DND-41 (cell line): ENCODE measurements around the gene PYURF.

Experiments used
- ATAC-seq: fragments of 200-7000 bp; cut with Tn5 transposase; 3 replicates; pipeline ENCODE4 v1.9.1; 2021; ENCODE audit warnings: low read depth; ENCODE audit not compliant: insufficient read depth
- DNase-seq: peaks from one replicate; pipeline ENCODE4 v3.0.0-alpha.2; 2020
- H2AFZ ChIP-seq: 2 replicates; pipeline ENCODE4 v1.6.0; 2012; ENCODE audit warnings: low read depth, low read length
- H3K27ac ChIP-seq: 2 replicates; pipeline ENCODE4 v1.5.1; 2012; ENCODE audit warnings: low read length, inconsistent platforms
- H3K27me3 ChIP-seq: fragments of 200-600 bp; sonication (generic); 2 replicates; pipeline ENCODE4 v1.6.0; 2012; ENCODE audit warnings: low read length, mild to moderate bottlenecking, inconsistent platforms; ENCODE audit not compliant: insufficient read depth, poor library complexity
- H3K36me3 ChIP-seq: 2 replicates; pipeline ENCODE4 v1.5.1; 2012; ENCODE audit warnings: low read length, inconsistent platforms; ENCODE audit not compliant: insufficient read depth
- H3K4me1 ChIP-seq: 2 replicates; pipeline ENCODE4 v1.5.1; 2012; ENCODE audit warnings: mild to moderate bottlenecking, low read length; ENCODE audit not compliant: insufficient read depth
- H3K4me2 ChIP-seq: 2 replicates; pipeline ENCODE4 v1.6.0; 2012; ENCODE audit warnings: mild to moderate bottlenecking, moderate library complexity, low read length, inconsistent platforms; ENCODE audit not compliant: insufficient read depth
- H3K4me3 ChIP-seq, 2 experiments: fragments of 200-600 bp in 1 of 2; shearing (Covaris generic) in 1 of 2; 2 replicates each; pipeline ENCODE4 v1.5.1; 2012 to 2016; ENCODE audit warnings: inconsistent platforms in 2 of 2, low read length in 2 of 2, mild to moderate bottlenecking in 2 of 2, low read depth in 1 of 2, moderate library complexity in 1 of 2
- H3K79me2 ChIP-seq: 2 replicates; pipeline ENCODE4 v1.6.0; 2012; ENCODE audit warnings: low read length, inconsistent platforms; ENCODE audit not compliant: insufficient read depth
- H3K9ac ChIP-seq: 2 replicates; pipeline ENCODE4 v1.6.0; 2012; ENCODE audit warnings: low read depth, mild to moderate bottlenecking, inconsistent platforms, low read length, moderate library complexity
- H3K9me3 ChIP-seq: 2 replicates; pipeline ENCODE4 v1.5.1; 2012; ENCODE audit warnings: low read length, moderate library complexity, mild to moderate bottlenecking, inconsistent platforms; ENCODE audit not compliant: insufficient read depth, severe bottlenecking
- H4K20me1 ChIP-seq: 2 replicates; pipeline ENCODE4 v1.6.0; 2012; ENCODE audit warnings: low read length; ENCODE audit not compliant: insufficient read depth
- CTCF ChIP-seq: IDR thresholded peaks from 2 replicates; pipeline ENCODE4 v1.5.1; 2012; ENCODE audit warnings: borderline replicate concordance, low read length, moderate library complexity, mild to moderate bottlenecking; ENCODE audit not compliant: poor library complexity, severe bottlenecking; ENCODE audit errors: extremely low read depth
- EZH2 ChIP-seq: IDR thresholded peaks from 3 replicates; pipeline ENCODE4 v1.6.1; 2012; ENCODE audit warnings: borderline replicate concordance, low read depth, mild to moderate bottlenecking, moderate library complexity, low read length, inconsistent platforms; ENCODE audit not compliant: severe bottlenecking

The PYURF gene

DNA sequence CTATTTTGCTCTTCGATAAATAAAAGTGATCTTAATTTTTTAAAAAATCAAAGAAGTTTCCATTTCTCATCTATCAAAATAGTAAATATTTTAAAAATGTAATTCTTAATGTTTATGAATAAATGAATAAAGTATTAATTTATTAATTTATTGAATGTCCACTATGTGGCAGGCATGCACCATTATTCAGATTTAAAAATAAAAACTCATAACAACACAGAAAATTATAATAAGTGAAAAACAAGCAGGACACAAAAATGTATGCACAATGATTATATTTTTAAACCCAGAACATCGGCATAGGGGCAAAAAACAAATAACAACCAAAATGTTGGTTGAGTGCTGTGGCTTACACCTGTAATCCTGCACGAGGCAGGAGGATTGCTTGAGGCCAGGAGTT is 5.3 kb upstream of the PYURF start:
- H3K27me3 ChIP-seq, result no peaks in the 10 kb centered on the region
- H3K4me3 ChIP-seq, result no peak overlapping the region
- H3K9ac ChIP-seq, result no peak overlapping the region
- no peaks in the 10 kb centered on the region for H3K36me3 ChIP-seq
- H4K20me1 ChIP-seq, result no peaks in the 10 kb centered on the region
- peaks cover 24% of the 10 kb centered on the region for H3K4me1 ChIP-seq
- no peak overlapping the region for H3K4me2 ChIP-seq
- ATAC-seq (no peak), DNase-seq (no peak)
- H3K79me2 ChIP-seq, result peaks cover 6% of the 10 kb centered on the region
- H3K27ac ChIP-seq, result no peak overlapping the region
- H2AFZ ChIP-seq, result no peak overlapping the region
- H3K9me3 ChIP-seq, result no peaks in the 10 kb centered on the region
- TF ChIP-seq EZH2 (no peak), CTCF (no peak)

DNA sequence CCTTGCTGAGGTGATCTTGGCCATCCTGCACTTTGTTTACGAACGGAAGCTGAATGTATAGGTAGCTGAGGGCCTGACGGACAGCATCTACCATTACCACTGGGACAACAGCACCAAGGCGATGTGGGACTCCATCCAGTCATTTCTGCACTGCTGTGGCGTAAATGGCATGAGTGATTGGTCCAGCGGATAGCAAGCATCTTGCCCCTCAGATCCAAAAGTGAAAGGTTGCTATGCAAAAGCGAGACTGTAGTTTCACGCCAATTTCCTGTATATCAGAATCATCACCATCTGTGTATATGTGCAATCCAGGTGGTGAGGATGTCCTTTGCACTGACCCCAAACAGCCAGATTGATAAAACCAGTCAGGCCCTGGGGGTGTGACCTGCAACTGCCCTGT is 4.2 kb upstream of the PYURF start:
- Histone ChIP-seq H3K4me1 (peaks cover 25% of the 10 kb centered on the region), H2AFZ (no peak overlapping the region), H3K36me3 (peaks cover 5% of the 10 kb centered on the region; the same call in 1 of the 2 replicates), H4K20me1 (peaks cover under 1% of the 10 kb centered on the region; the same call in 1 of the 2 replicates), H3K79me2 (peaks cover 16% of the 10 kb centered on the region), H3K27me3 (no peaks in the 10 kb centered on the region), H3K4me2 (no peak overlapping the region), H3K4me3 (no peak overlapping the region), H3K9ac (no peak overlapping the region), H3K9me3 (no peaks in the 10 kb centered on the region), H3K27ac (no peak overlapping the region)
- TF ChIP-seq CTCF (no peak), EZH2 (no peak)
- ATAC-seq (no peak), DNase-seq (no peak)

GRCh38 chr4:88526221-88526815 is 2.7 kb upstream of the PYURF start:
- ATAC-seq, result no peak
- Histone ChIP-seq H3K9me3 (no peaks in the 10 kb centered on the region), H3K9ac (no peak overlapping the region; the same call in 1 of the 2 replicates), H4K20me1 (peaks cover 6% of the 10 kb centered on the region), H3K4me3 (no peak overlapping the region), H3K36me3 (peaks cover 10% of the 10 kb centered on the region), H3K79me2 (peaks cover 31% of the 10 kb centered on the region), H3K4me1 (peaks cover 40% of the 10 kb centered on the region), H3K4me2 (peak overlapping the region; percentile 53), H3K27ac (no peak overlapping the region), H3K27me3 (no peaks in the 10 kb centered on the region), H2AFZ (peak overlapping the region; percentile 51; the same call in 1 of the 2 replicates)
- DNase-seq, result no peak
- TF ChIP-seq EZH2 (no peak), CTCF (peak; percentile 62)

- Histone ChIP-seq H3K9me3 (no peaks in the 10 kb centered on the region), H3K9ac (peak overlapping the region; percentile 95), H3K4me2 (peak overlapping the region; percentile 83), H3K27me3 (no peaks in the 10 kb centered on the region), H3K79me2 (peaks cover 34% of the 10 kb centered on the region), H3K4me1 (peaks cover 41% of the 10 kb centered on the region), H3K4me3 (peak overlapping the region; percentile 87 to 99), H4K20me1 (peaks cover 7% of the 10 kb centered on the region), H2AFZ (peak overlapping the region; percentile 75), H3K27ac (peak overlapping the region; percentile 73), H3K36me3 (peaks cover 18% of the 10 kb centered on the region)
- DNase-seq (no peak), ATAC-seq (no peak)
- no peak for TF ChIP-seq EZH2
- TF ChIP-seq CTCF, result no peak
Measured at GRCh38 chr4:88524171-88524570, 595 bp upstream of the PYURF start.
